HG03135 (cell line): ENCODE measurements around the gene TBC1D16.
"Not testable (repeated sequence)": the region's sequence is repeated elsewhere in the genome, so short reads cannot be mapped to it uniquely, and the experiment has no call there.

Source experiments
- ATAC-seq: cut with Tn5 transposase; IDR thresholded peaks from one replicate; pipeline ENCODE4 v1.9.1; 2021; ENCODE audit warnings: mild to moderate bottlenecking, moderate library complexity; ENCODE audit not compliant: unreplicated experiment

TBC1D16 gene

DNA sequence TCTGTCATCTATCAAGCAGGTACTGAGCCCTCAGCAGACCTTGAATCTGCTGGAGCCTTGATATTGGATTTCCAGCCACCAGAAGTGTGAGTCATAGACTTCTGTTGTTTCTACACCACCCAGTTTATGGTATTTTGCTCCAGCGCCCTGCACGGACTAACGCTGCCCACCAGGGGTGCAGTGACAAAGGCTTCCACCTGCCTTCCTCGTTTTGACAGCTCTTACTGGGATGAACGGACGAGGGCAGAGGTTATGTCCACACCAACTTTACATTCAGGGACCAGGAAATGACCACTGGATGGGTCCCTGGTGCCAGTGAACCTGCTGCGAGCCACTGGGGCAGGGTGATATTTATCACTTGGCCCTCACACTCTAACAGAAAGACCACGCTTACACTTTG, 129.8 kb downstream of the TBC1D16 start:
- ATAC-seq, result no peak

DNA sequence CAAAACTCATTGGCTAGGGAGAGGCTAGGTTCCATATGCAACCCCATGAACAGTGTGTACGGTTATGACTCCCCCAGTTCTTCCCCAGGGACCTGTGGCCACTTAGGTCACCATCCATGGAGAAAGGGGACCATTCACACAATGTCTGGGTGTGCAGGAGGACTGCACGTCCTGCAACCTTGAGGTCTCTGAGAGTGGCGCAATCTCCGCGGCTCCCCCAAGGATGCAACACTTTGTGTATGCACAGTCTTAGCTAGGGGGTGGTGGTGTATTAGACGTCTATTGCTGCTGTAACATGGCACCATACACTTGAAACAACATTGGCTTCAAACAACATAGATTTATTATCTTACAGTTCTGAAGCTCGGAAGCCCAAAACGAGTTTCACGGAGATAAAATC, 130.8 kb downstream of the TBC1D16 start:
- ATAC-seq, result no peak

DNA sequence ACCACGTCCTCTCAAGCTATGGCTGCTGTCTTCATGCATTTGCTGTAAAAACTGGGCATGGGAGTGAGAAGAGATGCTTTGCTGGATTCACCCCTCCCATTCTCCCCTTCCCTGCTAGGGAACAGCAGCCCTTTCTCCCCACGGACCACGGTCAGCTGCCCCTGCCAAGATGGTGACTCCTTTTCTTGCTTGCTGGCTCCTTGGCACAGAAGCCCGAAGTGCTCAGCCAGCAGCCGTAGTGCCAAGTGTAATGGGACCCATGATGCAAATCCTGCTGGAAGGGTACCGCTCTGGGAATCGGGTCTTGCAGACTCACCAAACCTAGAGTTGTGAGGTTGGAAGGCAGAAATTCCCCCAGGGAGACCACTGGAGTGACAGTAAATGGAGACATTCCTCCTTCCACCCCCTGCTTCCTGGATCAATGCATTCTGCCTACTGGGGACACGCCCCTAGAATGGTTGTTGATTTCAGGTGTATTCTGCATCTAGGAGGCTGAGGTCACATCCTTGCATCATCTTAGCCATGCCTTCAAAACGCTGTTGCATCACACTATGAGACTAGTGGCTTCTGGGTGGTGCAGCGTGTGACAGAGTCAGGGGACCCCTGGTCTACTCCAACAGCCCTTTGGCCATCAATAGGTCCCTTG, 133.4 kb downstream of the TBC1D16 start:
- no peak for ATAC-seq

DNA sequence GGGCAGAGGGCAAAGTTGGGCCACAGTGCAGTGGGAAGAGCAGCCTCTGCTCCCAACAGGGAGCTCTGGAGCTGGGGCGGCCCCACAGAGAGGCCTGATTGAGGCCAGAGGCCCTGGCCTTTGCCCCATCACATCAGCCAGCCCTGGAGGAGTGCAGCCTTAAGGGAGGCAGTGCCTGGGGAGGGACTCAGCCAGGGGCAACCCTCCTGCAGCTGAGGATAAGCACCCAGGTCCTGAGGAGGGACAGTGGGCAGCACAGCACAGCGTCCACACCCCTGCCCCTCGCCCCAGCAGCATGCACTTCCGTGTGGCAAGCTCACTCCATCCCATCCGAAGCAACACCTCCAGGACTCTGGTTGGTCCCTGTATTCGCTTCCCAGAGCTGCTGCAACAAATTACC, 134.5 kb downstream of the TBC1D16 start:
- ATAC-seq, result no peak

DNA sequence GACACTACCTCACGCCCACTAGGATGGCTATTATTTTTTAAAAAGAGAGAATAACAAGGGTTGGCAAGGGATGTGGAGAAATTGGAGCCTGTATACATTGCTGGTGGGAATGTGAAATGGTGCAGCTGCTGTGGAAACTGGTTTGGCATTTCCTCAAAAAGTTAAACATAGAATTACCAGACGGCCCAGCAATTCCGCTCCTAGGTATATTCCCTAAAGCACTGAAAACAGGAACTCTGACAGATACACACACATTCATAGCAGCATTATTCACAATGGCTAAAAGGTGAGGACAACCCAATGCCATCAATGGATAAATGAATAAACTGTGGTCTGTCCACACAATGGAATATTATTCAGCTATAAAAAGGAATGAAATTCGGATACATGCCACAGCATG, 136.1 kb downstream of the TBC1D16 start:
- no peak for ATAC-seq

DNA sequence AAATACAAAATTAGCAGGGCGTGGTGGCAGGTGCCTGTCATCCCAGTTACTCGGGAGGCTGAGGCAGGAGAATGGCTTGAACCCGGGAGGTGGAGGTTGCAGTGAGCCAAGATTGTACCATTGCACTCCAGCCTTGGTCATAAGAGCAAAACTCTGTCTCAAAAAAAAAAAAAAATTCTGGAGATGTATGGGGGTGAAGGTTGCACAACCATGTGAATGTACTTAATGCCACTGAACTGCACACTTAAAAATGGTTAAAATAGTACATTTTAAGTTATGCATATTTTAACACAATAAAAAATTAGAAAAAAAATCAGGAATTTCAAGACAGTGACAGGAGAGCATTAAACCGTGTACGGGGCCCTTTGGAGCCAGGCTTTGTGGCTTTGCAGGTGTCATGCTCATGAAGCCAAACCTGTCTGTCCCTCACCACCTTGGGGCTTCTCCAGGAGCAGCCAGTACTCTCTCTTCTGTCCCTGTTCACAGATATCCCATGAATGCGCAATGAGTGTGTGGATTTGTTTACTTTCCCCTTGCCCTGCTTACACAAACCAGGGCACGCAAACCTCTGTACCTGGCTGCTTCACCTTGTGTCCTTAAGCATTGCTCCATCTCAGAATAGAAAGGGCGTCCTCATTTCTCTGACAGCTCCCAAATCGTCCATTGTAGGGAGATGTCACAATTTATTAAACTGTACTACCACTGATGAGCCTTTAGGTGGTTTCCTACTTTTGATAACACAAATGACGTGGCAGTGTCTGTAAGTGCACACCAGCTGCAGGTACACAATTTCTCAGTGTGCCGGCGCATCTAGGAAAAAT, 138.2 kb downstream of the TBC1D16 start:
- ATAC-seq, result no peak

DNA sequence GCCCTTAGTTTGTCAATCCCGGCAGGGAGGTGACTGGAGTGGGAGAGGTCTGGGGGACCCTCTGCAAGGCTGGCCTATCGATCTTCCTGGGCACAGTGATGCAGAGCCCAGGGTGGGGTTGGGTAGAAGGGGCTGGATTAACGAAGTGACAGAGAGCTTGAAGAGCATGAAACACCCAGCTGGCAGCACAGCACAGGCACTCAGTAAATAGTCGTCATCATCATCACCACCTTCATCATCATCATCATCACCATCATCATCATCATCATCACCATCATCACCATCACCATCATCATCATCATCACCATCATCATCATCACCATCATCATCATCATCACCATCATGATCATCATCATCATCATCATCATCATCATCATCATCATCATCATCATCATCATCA, 142.2 kb downstream of the TBC1D16 start:
- not testable (repeated sequence) for ATAC-seq

DNA sequence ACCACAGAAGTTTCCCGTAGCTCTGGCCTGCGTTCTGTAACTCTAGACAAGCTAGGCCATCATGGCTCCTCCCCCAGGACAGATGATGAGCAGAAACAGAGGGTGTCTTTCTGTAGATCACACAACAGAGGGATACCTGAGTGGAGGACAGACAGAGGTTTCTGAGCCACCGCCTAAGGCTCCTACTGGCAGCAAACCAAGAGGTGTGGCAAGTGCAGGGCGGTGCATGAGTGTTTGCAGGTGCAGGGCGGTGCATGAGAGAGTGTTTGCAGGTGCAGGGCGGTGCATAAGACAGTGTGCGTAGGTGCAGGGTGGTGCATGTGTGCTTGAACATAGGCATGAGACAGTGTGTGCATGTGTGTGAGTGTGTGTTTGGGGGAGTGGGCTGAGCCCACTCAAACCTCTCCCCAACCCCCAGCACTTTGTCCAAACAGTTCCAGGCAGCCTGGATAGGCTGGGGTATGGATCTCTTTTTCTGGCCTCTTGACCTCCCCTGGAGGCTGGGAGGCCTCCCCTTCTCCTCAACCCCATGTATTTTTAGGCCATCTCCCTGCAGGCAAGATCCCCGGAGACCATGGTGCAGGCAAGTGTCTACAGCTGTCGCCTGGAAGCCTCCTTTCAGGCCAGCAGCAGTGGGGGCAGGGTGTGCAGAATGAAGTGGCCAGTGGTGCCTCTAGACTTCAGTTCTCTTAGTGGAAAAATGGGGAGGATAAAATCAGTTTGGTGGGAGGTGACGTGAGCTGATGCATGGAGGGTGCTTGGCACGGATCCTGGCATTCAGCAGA, 143.0 kb downstream of the TBC1D16 start:
- ATAC-seq, result no peak

DNA sequence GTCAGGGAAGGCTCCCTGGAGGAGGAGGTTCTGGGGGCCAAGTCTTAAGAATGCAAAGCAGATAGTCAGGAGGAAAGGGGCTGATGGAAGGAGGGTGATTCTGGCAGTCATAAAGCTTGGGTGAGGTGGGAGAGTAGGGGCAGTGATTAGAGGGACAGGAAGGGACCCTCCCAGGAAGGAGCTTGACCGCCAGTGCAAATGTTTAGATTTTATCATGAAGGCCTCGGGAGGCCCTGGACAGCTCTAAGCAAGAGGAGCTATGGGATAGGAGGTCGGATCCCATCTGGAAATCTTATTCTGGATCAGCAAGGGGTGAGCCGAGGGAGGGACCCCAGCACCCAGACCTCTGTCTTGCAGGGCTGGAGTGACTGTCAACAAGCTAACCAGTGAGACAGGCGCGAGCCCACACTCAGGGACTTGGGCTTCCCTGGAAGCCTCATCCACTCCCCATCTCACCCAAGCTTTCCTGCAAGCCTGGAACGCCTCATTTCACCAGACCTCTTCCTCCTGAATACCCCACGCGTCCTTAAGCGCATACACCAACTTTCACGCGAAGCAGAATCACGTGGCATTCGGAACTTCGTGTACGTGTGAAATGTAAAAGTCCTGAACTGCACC, 144.4 kb downstream of the TBC1D16 start:
- no peak for ATAC-seq

DNA sequence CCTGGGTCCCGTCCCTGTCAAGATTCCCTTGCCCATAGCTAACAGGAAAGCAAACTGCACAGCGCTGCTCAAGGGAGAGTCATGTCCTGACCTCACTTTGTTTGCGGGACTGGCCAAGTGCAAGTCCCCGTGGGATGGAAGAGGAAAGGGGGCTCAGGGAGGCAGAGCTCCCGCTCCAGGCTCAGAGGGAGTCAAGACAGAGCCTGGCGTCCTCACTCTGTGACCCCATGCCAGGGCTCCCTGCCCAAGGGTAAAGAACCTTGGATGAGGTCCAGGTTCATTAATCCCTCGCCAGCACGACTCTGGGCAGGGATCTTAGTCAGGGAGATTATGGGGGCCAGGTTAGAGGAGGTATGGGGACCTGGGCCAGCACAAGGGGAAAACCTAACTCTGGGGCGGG, 145.0 kb downstream of the TBC1D16 start:
- ATAC-seq, result no peak

DNA sequence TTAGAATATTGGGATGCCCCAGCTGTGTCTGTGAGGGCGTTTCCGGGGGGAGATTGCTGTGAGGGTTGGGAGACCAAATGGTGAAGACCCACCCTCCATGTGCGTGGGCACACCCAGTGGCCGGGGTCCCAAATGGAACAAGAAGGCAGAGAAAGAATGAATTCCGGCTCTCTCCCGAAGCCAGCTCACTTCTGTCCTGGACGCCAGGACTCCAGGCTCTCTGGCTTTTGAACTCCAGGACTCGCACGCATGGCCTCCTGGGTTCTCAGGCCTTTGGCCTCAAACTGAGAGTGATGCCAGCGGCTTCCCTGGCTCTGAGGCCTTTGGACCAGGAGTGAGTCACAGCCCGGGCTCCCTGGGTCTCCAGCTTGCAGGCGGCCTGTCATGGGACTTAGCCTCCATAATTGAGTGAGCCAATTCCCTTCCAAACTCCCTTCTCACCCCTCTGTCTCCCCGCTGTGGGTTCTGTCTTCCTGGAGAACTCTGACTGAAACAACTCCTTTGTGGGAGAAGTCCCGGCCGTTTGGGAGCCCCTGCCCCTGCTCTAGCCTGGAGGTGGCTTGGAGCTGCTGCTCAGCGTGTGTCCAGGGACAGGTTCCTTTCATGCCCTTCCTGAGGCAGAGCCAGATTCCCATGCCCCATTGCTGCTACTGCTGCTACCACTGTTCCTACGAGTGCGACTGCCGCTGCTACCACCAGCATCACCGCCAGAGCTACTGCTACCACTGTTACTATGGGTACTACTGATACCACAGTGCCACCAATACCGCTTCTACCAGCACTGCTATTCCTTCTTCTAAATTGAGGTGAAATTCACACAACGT, 146.6 kb downstream of the TBC1D16 start:
- ATAC-seq, result no peak

DNA sequence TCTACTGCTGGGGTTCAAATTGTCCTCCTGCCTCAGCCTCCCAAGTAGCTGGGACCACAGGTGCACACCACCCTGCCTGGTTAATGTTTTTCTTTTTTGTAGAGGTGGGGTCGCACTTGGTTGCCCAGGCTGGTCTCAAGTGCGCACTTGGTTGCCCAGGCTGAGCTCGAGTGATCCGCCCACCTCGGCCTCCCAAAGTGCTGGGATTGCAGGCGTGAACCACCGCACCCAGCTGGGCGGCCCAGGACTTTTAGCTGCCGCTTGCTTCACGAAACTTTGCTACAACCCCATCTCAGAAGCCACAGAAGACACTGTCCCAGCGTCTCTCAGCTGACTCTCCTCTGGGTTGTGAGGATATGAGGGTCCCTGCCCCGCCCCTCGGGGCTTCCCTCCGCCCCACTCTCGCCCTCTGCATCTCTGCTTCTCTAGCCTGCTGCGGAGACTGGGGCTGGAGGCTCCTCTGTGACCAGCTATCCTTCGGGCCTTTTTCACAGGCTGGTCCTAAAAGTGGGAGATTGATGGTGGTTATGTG, 147.6 kb downstream of the TBC1D16 start:
- ATAC-seq, result no peak

DNA sequence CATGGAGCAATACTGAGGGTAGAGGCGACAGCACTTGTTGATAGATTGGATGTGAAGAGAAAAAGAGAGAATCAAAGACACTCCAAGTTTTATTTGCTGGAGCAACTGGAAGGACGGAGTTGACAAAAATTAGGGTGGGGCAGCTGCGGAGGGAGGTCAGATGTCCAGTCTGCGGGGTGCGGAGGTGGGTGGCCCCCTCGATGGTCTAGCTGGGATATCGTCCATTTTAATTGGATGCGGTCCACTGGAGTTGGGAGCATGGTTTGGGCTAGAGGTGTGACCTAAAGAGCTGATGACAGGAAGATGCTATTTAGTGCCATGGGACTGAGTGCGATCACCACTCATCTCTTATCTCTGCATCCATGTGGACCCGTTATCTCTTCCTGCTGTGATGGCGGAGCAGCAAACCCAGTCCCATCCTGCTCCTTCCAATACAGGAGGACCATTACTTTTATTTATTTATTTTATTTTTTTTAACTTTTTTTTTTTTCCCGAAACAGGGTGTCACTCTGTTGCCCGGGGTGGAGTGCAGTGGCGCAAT, 148.2 kb downstream of the TBC1D16 start:
- no peak for ATAC-seq

DNA sequence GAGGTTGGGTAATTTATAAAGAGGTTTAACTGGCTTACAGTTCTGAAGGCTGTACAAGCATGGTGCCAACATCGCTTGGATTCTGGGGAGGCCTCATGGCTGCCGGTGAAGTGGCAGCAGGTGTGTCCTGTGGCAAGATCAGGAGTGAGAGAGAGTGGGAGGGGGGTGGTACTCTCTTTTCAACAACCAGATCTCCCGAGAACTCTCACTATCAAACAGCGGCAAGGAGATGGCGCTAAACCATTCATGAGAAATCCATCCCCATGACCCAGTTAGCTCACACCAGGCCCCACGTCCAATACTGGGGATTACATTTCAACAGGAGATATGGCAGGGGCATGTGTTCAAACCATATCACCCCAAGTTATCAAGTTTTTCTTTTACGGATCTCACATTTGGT, 152.5 kb downstream of the TBC1D16 start:
- no peak for ATAC-seq
